HFFc6 (cell line): Measurements from ENCODE around the gene CHST12. TPM values are rescaled to one million over a fixed set of nuclear protein-coding genes. Genes with fewer than 3 reads are reported as not detected.

Experiments used
- DNase-seq: peaks from one replicate; pipeline ENCODE4 v3.0.0-alpha.2; 2018
- H3K27ac Mint-ChIP-seq: 2 replicates; pipeline ENCODE4 v1.8.0; 2020; ENCODE audit warnings: mild to moderate bottlenecking, mixed read lengths
- H3K27me3 Mint-ChIP-seq: 2 replicates; pipeline ENCODE4 v1.8.0; 2021; ENCODE audit warnings: mild to moderate bottlenecking, moderate library complexity, mixed read lengths; ENCODE audit not compliant: insufficient read depth
- H3K36me3 Mint-ChIP-seq: 2 replicates; pipeline ENCODE4 v1.8.0; 2021; ENCODE audit warnings: low read depth, mixed read lengths
- H3K4me1 Mint-ChIP-seq: 2 replicates; pipeline ENCODE4 v1.8.0; 2020; ENCODE audit warnings: low read depth, mixed read lengths
- H3K4me3 Mint-ChIP-seq: 2 replicates; pipeline ENCODE4 v1.8.0; 2020; ENCODE audit warnings: mild to moderate bottlenecking, moderate library complexity, mixed read lengths
- H3K9me3 Mint-ChIP-seq: 2 replicates; pipeline ENCODE4 v1.8.0; 2020; ENCODE audit warnings: mild to moderate bottlenecking, mixed read lengths
- total RNA-seq, 6 experiments: library from RNA; stranded (reverse); fragmentation: NEBNext Ultra II Directional; extraction: Animal tissue kit (Norgen Biotek cat#: 25700); gene quantifications; 2 replicates in 1 of 6; 3 replicates in 5 of 6; pipeline ENCODE4 v1.2.3, GENCODE V29; 2021
- TF ChIP-seq, protein P1 (sequence below): fragments of 200-600 bp; sonication (generic); IDR thresholded peaks from 2 replicates; pipeline ENCODE4 v1.5.0; 2021; ENCODE audit warnings: antibody characterized with exemption, mild to moderate bottlenecking

Gene CHST12
- total RNA-seq, 6 experiments from 2014 or later = 25.7 to 31.4 (median 27.2) TPM

DNA sequence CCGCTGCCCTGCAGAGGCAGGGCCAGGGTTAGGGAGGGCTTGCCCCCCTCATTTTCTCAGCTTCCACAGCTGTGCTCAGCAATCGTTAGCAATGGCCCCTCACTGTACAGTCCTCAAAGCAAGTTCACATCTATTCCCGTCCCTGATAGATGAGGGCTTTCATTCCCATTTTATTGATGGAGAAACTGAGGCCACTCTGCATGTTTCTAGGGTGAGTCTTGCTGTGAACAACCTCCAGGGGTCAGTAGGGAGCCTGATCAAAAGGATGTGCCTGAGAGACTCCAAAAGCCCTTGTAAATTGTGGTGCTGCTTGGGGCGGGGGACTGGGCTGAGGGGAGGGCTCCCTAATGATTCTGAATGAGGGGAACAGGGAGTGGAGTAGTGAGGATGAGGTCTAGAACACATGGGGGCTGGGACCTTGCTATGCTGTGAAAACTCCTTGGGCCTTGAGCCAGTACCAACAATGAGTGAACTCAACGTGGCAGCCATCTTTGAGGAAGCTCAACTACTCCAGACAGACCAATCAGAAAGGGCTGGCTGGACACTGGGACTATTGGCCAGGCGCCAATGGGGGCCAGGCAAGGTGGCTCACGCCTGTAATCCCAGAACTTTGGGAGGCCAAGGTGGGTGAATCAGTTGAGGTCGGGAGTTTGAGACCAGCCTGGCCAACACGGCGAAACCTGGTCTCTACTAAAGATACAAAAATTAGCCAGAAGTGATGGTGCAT, 79.5 kb downstream of the CHST12 start:
- peaks cover 12% of the 10 kb centered on the region for H3K27me3 Mint-ChIP-seq
- no peak overlapping the region for H3K4me3 Mint-ChIP-seq
- peaks cover 9% of the 10 kb centered on the region for H3K9me3 Mint-ChIP-seq
- TF ChIP-seq, protein P1, sequence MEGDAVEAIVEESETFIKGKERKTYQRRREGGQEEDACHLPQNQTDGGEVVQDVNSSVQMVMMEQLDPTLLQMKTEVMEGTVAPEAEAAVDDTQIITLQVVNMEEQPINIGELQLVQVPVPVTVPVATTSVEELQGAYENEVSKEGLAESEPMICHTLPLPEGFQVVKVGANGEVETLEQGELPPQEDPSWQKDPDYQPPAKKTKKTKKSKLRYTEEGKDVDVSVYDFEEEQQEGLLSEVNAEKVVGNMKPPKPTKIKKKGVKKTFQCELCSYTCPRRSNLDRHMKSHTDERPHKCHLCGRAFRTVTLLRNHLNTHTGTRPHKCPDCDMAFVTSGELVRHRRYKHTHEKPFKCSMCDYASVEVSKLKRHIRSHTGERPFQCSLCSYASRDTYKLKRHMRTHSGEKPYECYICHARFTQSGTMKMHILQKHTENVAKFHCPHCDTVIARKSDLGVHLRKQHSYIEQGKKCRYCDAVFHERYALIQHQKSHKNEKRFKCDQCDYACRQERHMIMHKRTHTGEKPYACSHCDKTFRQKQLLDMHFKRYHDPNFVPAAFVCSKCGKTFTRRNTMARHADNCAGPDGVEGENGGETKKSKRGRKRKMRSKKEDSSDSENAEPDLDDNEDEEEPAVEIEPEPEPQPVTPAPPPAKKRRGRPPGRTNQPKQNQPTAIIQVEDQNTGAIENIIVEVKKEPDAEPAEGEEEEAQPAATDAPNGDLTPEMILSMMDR = peak; percentile 29; the same call in 1 of the 2 replicates
- DNase-seq = no peak
- H3K36me3 Mint-ChIP-seq = no peaks in the 10 kb centered on the region
- peaks cover 8% of the 10 kb centered on the region for H3K4me1 Mint-ChIP-seq
- H3K27ac Mint-ChIP-seq = no peak overlapping the region

DNA sequence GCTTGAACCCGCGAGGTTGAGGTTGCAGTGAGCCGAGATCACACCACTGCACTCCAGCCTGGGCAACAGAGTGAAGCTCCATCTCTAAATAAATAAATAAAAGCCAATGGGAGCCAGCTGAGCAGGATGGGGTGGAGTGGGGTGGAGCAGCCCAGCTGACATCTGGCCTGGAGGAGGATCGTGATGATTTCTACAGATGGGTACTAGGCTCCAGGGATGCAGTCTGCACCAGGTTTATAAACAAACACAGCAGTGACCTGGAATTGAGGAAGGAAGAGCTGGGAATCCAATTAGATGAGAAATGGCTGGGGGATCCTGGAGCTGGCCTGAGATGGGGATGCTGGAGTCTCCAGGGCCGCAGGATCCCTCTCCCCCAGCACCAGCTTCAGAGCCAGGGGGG, 80.1 kb downstream of the CHST12 start:
- Mint-ChIP-seq H3K27ac (no peak overlapping the region), H3K4me1 (peaks cover 9% of the 10 kb centered on the region), H3K4me3 (no peak overlapping the region), H3K9me3 (peaks cover 9% of the 10 kb centered on the region), H3K36me3 (no peaks in the 10 kb centered on the region), H3K27me3 (peaks cover 14% of the 10 kb centered on the region)
- no peak for DNase-seq
- TF ChIP-seq, protein P1 = no peak

DNA sequence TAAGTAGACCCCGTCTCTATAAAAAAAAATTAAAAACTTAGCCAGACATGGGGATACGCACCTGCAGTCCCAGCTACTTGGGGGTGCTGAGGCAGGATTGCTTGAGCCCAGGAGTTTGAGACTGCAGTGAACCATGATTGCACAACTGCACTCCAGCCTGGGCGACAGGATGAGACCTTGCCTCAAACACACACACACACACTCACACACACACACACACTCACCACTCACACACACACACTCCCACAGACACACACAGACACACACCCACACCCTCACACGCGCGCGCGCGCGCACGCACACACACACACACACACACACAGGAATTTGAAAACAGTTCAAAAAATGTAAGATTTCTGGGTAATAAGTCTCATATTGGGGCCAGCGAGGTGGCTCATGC, 81.5 kb downstream of the CHST12 start:
- Mint-ChIP-seq H3K4me1 (peaks cover 5% of the 10 kb centered on the region; the same call in 1 of the 2 replicates), H3K36me3 (no peaks in the 10 kb centered on the region), H3K9me3 (peaks cover 9% of the 10 kb centered on the region), H3K4me3 (no peak overlapping the region), H3K27me3 (peaks cover 6% of the 10 kb centered on the region), H3K27ac (no peak overlapping the region)
- TF ChIP-seq, protein P1 = no peak
- DNase-seq = no peak

DNA sequence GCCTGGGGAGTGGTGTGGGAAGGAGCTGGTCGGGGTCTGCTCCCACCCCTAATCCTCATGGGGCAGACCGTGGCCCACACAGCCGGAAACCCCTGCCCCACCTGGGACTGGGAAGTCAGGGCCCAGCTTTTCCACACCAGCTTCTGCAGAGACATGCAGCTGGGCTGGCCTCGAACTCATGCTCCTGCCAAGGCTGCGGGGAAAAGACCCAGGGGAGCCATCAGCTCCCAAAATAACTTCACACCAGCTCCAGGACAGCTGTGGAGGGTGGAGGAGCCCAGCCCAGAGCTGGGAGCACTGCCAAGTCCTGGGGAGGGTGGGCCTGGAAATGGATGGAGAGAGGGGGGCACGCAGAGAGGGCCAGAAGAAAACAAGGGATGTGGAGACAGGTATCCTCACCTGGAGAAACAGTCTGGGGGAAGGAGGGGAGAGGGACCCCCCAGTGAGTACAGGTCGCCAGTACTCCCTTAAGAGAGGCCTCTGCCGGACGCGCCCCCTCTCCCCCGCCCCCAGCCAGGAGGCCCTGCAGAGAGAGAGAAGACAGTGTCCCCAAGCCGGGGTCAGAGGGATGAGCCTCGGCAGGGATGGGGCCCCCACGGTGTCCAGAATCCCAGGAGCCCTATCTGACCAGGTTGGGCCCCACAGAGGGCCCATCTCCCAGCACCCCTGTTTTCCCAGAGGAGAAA, 84.3 kb downstream of the CHST12 start:
- no peak overlapping the region for H3K27ac Mint-ChIP-seq

DNA sequence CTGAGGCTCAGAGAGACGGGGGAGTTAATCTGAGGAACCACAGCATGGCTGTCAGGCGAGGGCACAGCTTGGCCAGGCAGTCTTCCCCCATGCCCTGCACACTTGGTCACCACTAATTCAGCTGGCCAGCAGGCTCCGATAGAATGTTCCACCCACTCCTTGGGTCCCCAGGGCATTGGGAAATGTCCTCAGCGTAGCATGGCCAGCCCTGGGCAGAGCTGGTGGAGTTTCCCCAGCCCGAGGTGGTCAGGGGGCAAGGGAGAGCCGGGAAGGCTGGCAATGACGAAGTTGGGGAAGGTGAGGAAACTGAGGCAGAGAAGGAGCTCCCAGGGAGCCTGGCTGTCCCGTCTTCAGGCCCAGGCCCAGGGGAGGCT, 84.8 kb downstream of the CHST12 start:
- Mint-ChIP-seq H3K27me3 (peaks cover 6% of the 10 kb centered on the region; the same call in 1 of the 2 replicates), H3K4me1 (peaks cover 11% of the 10 kb centered on the region), H3K36me3 (peaks cover 6% of the 10 kb centered on the region; the same call in 1 of the 2 replicates), H3K27ac (no peak overlapping the region), H3K4me3 (no peak overlapping the region), H3K9me3 (peaks cover 11% of the 10 kb centered on the region)
- TF ChIP-seq, protein P1 = no peak
- no peak for DNase-seq

More for the DNA sequence above, 84.3 kb downstream of the CHST12 start:
- TF ChIP-seq, protein P1 = no peak
- Mint-ChIP-seq H3K4me1 (peaks cover 6% of the 10 kb centered on the region), H3K9me3 (peaks cover 16% of the 10 kb centered on the region), H3K4me3 (no peak overlapping the region), H3K27me3 (peaks cover 6% of the 10 kb centered on the region), H3K36me3 (peaks cover 6% of the 10 kb centered on the region; the same call in 1 of the 2 replicates)
- DNase-seq = no peak
